Activated CD8-positive, alpha-beta memory T cell treated with anti-CD3 and anti-CD28 coated beads for 24 hours (primary cell): ENCODE results near the gene POLR2E.
"Not testable (repeated sequence)": the region's sequence is repeated elsewhere in the genome, so short reads cannot be mapped to it uniquely, and the experiment has no call there.

Source experiments
- DNase-seq: peaks from one replicate; pipeline ENCODE4 v3.0.0-alpha.2; 2020

The POLR2E gene

GRCh38 chr19:1125601-1126467 lies 30.7 kb upstream of the POLR2E start:
- DNase-seq, result no peak

DNA sequence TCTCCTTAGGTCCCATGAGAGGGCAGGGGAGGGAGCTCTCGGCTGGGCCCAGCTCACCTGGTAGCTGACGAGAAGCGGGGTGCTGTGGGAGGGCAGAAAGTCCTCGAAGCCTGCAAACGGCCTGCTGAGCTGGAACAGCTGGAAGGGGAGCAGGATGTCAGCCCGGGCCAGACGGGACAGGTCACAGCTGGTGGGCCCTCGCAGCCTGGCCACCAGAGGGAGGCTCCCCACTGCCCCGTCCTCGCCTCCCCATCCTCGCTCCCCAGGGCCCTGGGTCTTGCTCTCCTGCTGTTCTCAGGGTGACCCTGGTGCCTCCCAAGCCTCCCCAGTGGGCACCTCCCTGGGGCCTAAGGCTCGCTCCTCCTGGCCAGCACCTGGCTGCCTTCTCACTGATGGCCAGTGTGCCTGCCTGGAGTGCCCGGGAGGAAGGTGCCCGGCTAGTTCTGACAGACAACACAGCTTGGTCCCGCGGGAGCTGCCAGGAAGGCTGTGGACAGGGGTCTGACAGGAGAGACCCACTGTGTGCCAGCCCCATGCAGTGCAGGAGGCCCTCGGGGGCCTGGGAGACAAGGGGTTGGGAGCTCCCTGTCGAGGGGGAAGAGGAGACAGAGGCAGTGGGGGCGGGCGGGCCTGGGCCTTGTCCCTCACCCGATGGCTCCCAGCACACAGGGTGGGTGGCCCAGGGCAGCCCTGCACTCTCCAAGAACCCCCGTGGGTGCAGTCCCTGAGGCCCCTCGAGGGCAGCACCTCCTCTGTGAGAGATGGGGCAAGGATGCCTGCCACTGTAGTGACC lies 28.9 kb upstream of the POLR2E start:
- no peak for DNase-seq

- DNase-seq, result no peak
Measured at GRCh38 chr19:1123381-1123780, 28.2 kb upstream of the POLR2E start.

DNA sequence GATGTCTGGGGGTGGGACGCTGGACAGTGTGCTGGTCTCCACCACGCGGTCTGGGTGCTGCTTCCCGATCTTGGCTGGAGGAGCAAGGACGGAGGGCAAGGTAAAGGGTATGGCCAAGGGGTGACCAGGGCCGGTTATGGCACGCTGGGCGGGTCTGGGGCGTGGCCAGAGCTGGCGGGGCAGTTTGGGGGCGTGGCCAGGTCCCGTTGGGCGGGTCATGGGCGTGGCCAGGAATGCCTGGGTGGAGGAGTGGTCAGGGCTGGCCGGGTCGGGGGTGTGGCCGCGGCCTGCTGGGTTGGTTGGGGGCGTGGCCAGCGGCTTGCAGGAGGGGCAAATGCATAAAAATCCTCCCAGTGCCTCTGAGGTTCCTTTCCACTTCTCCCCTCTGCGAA lies 27.8 kb upstream of the POLR2E start:
- DNase-seq, result no peak

GRCh38 chr19:1122021-1122971 lies 27.1 kb upstream of the POLR2E start:
- no peak for DNase-seq

DNA sequence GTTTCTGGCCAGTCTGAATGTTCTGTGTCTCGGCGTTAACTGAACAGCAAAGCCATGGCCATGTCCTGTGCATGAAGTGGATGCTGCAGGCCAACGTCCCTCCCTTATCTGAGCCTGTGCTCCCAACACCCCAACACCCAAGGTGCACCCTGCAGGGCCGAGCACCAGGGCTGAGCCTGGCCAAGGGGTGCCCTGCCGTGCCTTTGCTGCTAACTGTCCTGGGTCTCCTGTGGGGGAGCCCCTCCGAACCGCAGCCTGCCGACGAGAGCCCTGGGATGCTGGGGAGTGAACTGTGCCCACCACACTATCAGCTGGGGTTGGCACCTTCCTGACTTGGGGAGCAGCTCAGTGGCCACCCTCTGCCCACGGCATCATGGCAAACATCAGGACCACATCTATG lies 26.2 kb upstream of the POLR2E start:
- no peak for DNase-seq

GRCh38 chr19:1119475-1120217 lies 24.5 kb upstream of the POLR2E start:
- DNase-seq, result no peak

DNA sequence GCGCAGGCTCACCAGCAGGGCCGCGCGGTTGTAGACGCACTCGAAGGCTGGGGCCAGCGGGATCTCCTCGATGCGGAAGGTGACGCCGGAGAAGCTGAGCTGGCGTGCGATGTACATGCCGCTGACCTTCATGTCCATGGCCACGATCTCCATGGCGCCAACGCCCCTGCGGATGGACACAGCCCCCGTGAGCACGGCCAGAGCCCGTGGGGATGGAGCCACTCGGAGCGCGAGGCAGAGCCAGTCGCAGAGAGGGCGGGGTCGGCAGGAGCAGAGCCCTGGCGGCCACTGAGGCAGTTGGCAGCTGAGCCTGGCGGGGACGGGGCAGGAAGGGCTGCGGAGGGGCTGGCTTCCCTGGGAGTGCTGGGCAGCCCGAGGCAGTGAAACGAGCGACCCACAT lies 23.8 kb upstream of the POLR2E start:
- DNase-seq, result no peak

- no peak for DNase-seq
Measured at GRCh38 chr19:1117654-1118053, 22.5 kb upstream of the POLR2E start.

- DNase-seq, result no peak
Measured at GRCh38 chr19:1116726-1117581, 21.8 kb upstream of the POLR2E start.

DNA sequence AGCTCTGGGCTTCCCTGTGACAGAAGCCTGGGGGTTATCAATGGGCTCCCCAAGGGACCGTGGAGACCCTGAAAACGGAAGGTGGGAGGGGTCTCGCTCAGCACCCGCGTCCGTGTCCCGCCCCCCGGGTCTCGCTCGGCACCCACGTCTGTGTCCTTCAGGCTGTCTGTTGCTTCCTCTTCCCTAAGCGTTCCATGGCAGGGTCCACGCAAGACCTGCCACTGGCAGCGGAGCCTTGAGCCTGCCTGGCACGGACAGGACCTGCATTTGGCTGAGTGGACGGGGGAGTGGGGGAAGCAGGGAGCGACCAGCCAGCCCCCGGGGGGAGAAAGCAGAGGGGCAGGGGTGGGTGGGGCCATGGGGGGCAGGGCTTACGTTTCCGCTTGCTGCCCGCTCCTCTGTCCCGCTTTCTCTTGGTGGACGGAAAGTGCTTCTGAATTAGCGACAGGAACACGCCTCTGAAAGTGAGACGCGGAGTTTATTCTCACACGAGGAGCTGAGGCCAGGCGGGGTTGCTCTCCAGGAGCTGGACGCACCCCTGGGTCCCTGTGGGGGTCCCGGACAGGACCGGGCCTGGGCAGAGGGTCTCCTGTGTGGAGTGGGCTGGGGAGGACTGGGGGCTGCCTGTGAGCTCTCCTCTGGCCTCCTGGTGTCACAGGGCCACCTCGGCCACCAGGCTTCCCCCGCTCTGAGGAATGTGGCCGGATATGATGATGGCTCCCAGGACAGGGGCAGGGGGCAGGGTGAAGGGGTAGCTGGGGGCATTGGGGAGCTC lies 20.7 kb upstream of the POLR2E start:
- DNase-seq, result no peak

DNA sequence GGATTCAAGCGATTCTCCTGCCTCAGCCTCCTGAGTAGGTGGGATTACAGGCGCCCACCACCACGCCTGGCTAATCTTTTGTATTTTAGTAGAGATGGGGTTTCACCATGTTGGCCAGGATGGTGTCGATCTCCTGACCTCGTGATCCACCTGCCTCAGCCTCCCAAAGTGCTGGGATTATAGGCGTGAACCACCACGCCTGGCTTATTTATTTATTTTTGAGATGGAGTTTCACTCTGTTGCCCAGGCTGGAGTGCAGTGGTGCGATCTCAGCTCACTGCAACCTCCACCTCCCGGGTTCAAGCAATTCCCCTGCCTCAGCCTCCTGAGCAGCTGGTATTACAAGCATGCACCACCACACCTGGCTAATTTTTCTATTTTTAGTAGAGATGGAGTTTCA lies 19.6 kb upstream of the POLR2E start:
- DNase-seq, result not testable (repeated sequence)

- DNase-seq, result no peak
Measured at GRCh38 chr19:1113986-1114483, 18.9 kb upstream of the POLR2E start.

GRCh38 chr19:1113030-1113985 lies 18.1 kb upstream of the POLR2E start:
- DNase-seq, result peak; percentile 94

GRCh38 chr19:1112268-1113029 lies 17.3 kb upstream of the POLR2E start:
- DNase-seq, result no peak

DNA sequence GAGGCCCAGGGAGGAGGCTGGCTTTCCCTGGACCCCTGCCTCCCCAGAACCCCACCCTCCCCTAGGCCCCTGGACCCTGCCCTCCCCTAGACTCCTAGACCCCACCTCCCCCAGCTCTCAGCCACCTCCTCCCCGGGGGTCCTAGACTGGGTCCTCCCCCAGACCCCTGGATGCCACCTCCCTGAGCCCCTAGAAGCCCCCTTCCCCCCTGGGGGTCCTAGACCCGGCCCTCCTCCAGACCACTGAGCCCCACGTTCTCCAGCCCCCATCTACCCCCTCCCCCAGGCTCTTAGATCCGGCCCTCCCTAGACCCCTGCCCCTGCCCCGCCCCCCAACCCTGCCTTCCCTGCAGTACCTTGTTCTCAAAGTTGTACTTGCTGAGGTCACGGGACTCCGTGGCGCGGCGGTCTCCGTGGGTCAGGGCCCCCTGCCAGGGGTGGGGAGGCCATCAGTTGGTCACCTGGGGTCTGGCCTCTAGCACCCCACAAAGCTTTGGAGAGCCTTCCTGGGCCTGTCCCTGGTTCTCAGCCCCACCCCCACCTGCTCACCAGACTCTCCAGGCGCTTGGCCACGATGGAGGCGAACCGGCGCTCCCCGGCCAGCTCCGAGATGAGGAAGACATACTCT lies 16.6 kb upstream of the POLR2E start:
- no peak for DNase-seq

DNA sequence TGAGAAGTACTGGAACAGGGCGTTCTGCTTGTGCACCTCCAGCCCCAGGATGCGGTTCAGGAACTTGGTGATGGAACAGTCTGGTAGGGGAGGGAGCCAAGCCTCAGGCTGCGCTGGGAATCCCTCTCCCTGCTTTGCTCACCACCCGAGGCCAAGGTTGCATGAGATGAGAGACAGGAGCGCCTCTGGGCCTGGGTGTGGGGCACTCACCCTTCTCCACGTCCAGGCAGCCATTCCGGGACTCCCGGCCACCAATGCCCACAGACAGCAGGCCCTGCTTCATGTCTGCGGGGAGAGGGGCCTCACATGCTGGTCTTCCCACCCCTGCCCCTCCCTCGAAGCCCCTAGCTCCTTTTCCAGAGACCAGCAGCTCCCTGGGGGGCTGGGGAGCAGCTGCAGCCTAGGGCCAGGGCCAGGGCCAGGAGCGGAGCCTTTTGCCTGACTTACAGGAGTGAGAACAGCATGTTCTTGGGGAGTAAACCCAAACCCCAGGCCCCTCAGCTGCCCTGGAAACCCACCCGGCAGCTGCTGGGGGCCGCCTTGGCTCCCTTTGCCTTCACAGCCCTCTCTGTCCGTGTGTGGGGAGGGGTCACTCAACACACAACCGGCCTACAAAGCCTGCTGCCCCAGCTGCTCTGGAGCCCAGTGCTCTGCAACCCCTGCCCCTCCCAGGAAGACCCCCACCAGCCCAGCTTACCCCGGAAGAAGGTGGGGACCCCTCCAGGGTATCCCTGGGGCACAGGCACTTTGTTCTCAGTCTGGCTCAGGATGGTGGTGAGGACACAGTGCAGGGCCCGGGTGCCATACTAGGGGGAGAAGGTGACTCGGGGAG lies 15.8 kb upstream of the POLR2E start:
- no peak for DNase-seq
